Measurements from ENCODE around the gene ATXN10. TPM values are rescaled to one million over a fixed set of nuclear protein-coding genes. Genes with fewer than 3 reads are reported as not detected.
A peak's percentile ranks its signal among the peaks of the same experiment; 100 is the strongest.

ATXN10 gene
- total RNA-seq, 6 donors from 2014 or later: 90.2 to 137 (median 110) TPM

DNA sequence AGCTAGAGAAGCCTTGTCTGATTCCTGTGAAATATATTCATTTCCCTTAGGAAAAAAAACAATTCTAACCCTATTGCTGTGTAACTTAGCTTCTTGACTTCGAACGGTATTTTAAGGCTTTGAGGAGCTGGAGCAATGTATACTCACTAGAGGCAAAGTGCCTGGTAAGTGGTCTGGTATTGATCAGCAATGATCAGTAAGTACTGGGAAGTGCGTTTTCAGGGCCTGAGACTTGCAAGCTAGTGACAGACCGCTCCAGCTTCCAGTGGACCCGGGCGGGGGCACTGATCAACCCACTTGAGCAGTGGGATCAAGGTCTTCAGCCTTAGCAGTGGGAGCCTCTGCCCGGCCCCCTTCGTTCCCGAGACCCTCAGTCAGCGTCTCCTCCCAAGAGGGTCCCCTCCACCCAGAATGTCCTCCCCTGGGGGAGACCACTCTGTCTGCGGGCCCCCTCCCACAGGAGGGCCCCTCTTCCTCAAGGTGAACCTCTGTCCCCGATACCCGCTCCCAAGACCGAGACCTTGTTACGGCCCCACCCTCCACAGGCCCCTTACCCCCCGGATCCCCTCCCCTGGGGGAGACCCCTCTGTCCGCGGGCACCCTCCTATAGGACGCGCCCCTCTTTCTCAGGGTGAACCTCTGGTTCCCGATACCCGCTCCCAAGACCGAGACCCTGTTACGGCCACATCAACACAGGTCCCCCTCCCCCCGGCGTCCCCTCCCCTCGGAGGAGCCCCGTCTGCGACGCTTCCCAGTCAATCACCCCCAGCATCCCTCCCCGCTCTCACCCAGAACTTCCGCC, 452 bp upstream of the ATXN10 start:
- peak overlapping the region; percentile 73 to 87 (median 78) for H3K4me3 ChIP-seq
- H3K36me3 ChIP-seq: no peaks in the 10 kb centered on the region
- ATAC-seq (ENCODE audit: low FRiP score in 2 of 2) (peak; percentile 13 to 55), DNase-seq (peak in 1 of 2 donors; percentile 19)
- no peaks in the 10 kb centered on the region for H3K9me3 ChIP-seq
- H3K27ac ChIP-seq: peak overlapping the region; percentile 82 to 94 (median 86)
- WGBS, 2 donors: 13 to 29% methylated on average over 6 to 24 of the region's 32 CpGs
- no peaks in the 10 kb centered on the region for H3K27me3 ChIP-seq
- peaks cover 16 to 31% (median 24%) of the 10 kb centered on the region in 4 donors for H3K4me1 ChIP-seq
- TF ChIP-seq EP300 (IDR thresholded peaks at IDR 0.05) (no peak), CTCF (IDR thresholded peaks at IDR 0.05) (no peak), POLR2AphosphoS5 (IDR thresholded peaks at IDR 0.05) (no peak), POLR2A (IDR thresholded peaks at IDR 0.05) (no peak)

DNA sequence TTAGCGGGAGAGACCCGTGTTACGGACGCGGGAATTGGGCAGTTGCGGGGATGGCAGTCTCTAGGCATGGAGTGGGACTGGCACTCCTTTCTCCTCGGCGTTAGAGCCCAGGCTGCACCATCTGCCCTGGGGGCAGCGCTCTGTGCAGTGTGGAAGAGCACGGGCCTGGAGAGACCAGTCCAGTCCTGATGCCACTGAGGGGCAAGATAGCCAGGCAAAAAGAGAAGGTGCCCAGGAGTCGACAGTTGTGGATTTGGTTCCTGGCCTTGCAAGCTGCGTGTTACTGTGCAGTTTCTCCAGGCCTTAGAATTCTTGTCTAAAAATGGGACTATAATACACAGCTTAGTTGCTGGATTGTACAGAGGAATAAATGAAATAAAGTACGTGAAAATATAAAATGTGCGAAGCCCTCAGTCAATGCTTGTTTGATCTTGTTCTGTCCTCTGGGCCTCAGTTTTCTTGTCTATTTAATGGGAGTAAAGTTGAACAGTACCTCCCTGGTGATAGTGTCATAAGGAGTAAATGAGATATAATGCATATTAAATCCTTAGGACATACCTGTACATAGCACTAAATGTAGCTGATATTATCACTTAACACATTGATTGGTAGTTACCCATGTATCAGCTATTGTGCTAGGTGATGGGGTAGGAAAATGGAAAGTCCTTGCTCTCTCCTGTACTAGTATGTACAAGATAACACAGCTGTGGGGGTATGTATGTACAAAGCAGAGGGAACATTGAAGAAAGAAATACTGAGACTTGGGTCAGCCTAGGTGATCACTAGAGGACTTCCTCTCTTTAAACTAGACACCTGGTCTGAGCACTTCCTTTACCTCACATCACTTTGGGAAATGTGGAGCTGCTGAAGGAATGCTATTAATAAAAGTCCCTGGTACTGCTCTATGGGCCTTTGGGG, 1.2 kb downstream of the ATXN10 start:
- DNase-seq: no peak
- peak overlapping the region; percentile 73 to 87 (median 78) for H3K4me3 ChIP-seq
- no peaks in the 10 kb centered on the region for H3K9me3 ChIP-seq
- no peaks in the 10 kb centered on the region for H3K36me3 ChIP-seq
- ATAC-seq (ENCODE audit: low FRiP score in 2 of 2): peak; percentile 7 to 27
- no peaks in the 10 kb centered on the region for H3K27me3 ChIP-seq
- H3K4me1 ChIP-seq: peaks cover 16 to 31% (median 25%) of the 10 kb centered on the region in 4 donors
- TF ChIP-seq CTCF (IDR thresholded peaks at IDR 0.05) (no peak), EP300 (IDR thresholded peaks at IDR 0.05) (no peak), POLR2A (IDR thresholded peaks at IDR 0.05) (no peak), POLR2AphosphoS5 (IDR thresholded peaks at IDR 0.05) (no peak)
- H3K27ac ChIP-seq: peak overlapping the region; percentile 82 to 94 (median 86)
- 14 to 44% methylated on average over 4 to 14 of the region's 14 CpGs for WGBS, 2 donors

DNA sequence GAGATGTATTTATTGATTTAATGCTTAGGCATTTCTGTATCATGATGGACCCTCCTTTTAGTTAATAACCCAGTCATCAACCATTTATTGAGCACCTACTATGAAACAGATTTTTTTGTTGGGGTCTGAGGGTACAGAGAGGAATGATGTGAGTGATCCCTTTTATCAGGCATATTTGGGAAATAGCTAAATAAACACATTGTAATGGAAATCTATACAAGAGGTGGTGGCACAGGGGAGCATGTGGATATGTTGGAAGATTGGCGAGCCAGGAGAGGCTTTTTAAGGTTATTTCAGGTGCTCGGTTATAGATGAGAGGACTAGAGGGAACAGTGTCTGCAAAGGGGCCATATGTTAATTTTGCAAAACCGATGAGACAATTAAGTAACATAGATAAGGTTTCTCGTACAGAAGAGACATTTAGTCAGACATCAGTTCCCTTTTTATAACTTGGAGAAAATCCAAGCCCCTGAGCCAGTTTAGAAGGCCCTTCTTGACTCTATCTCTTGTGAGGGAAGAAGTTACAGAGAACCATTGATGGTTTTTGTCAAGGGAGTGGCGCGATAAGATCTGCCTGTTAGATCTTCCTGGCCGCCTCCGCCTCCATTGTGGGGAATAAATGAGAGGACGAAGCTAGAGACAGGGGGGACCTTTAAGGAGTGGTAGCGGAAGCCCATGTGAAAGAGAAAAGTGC, 2.0 kb downstream of the ATXN10 start:
- 76 to 79% methylated on average over 10 of the region's 10 CpGs for WGBS, 2 donors
- no peak overlapping the region for H3K27ac ChIP-seq

More for the DNA sequence above, 2.0 kb downstream of the ATXN10 start:
- Histone ChIP-seq H3K4me3 (peak overlapping the region in 1 of 4 donors; percentile 81), H3K27me3 (no peaks in the 10 kb centered on the region), H3K4me1 (peaks cover 16 to 31% (median 25%) of the 10 kb centered on the region in 4 donors), H3K9me3 (no peaks in the 10 kb centered on the region), H3K36me3 (no peaks in the 10 kb centered on the region)
- ATAC-seq (ENCODE audit: low FRiP score in 2 of 2) (no peak), DNase-seq (no peak)
- TF ChIP-seq POLR2AphosphoS5 (IDR thresholded peaks at IDR 0.05) (no peak), CTCF (IDR thresholded peaks at IDR 0.05) (no peak), EP300 (IDR thresholded peaks at IDR 0.05) (no peak), POLR2A (IDR thresholded peaks at IDR 0.05) (no peak)
